Immature natural killer cell (primary cell): ENCODE measurements around the gene SLC26A8. TPM values are rescaled to one million over a fixed set of nuclear protein-coding genes. Genes with fewer than 3 reads are reported as not detected.

Experiments used
- DNase-seq, 3 donors: peaks; one replicate each; pipeline ENCODE4 v3.0.0; 2022; ENCODE audit warnings: mixed read lengths in 1 of 3
- H3K27ac Mint-ChIP-seq, 6 donors: one replicate each; pipeline ENCODE4 v1.8.0; 2020; ENCODE audit warnings: mixed read lengths in 6 of 6, mild to moderate bottlenecking in 5 of 6, inconsistent platforms in 4 of 6, moderate library complexity in 3 of 6
- H3K27me3 Mint-ChIP-seq, 3 donors: one replicate each; pipeline ENCODE4 v1.8.0; 2020 to 2021; ENCODE audit warnings: low read depth in 3 of 3, mild to moderate bottlenecking in 3 of 3, mixed read lengths in 3 of 3, moderate library complexity in 3 of 3, inconsistent platforms in 1 of 3
- H3K36me3 Mint-ChIP-seq, 3 donors: one replicate each; pipeline ENCODE4 v1.8.0; 2020; ENCODE audit warnings: mixed read lengths in 3 of 3, inconsistent platforms in 2 of 3, mild to moderate bottlenecking in 2 of 3
- H3K4me1 Mint-ChIP-seq, 2 donors: one replicate each; pipeline ENCODE4 v1.8.0; 2020; ENCODE audit warnings: inconsistent platforms in 2 of 2, mild to moderate bottlenecking in 2 of 2, mixed read lengths in 2 of 2, moderate library complexity in 1 of 2
- H3K4me3 Mint-ChIP-seq, 5 donors: one replicate each; pipeline ENCODE4 v1.8.0; 2020; ENCODE audit warnings: mild to moderate bottlenecking in 5 of 5, mixed read lengths in 5 of 5, inconsistent platforms in 3 of 5, moderate library complexity in 3 of 5
- H3K9me3 Mint-ChIP-seq, 6 donors: one replicate each; pipeline ENCODE4 v1.8.0; 2020; ENCODE audit warnings: mild to moderate bottlenecking in 6 of 6, mixed read lengths in 6 of 6, inconsistent platforms in 4 of 6, moderate library complexity in 3 of 6
- polyA plus RNA-seq, 3 donors: library from polyadenylated mRNA; unstranded; fragments of 300-500 nt; fragmentation: Illumina TruSeq; gene quantifications; one replicate each; pipeline ENCODE4 v1.2.3, GENCODE V29; 2021

Gene SLC26A8, protein sequence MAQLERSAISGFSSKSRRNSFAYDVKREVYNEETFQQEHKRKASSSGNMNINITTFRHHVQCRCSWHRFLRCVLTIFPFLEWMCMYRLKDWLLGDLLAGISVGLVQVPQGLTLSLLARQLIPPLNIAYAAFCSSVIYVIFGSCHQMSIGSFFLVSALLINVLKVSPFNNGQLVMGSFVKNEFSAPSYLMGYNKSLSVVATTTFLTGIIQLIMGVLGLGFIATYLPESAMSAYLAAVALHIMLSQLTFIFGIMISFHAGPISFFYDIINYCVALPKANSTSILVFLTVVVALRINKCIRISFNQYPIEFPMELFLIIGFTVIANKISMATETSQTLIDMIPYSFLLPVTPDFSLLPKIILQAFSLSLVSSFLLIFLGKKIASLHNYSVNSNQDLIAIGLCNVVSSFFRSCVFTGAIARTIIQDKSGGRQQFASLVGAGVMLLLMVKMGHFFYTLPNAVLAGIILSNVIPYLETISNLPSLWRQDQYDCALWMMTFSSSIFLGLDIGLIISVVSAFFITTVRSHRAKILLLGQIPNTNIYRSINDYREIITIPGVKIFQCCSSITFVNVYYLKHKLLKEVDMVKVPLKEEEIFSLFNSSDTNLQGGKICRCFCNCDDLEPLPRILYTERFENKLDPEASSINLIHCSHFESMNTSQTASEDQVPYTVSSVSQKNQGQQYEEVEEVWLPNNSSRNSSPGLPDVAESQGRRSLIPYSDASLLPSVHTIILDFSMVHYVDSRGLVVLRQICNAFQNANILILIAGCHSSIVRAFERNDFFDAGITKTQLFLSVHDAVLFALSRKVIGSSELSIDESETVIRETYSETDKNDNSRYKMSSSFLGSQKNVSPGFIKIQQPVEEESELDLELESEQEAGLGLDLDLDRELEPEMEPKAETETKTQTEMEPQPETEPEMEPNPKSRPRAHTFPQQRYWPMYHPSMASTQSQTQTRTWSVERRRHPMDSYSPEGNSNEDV
- not detected for polyA plus RNA-seq

DNA sequence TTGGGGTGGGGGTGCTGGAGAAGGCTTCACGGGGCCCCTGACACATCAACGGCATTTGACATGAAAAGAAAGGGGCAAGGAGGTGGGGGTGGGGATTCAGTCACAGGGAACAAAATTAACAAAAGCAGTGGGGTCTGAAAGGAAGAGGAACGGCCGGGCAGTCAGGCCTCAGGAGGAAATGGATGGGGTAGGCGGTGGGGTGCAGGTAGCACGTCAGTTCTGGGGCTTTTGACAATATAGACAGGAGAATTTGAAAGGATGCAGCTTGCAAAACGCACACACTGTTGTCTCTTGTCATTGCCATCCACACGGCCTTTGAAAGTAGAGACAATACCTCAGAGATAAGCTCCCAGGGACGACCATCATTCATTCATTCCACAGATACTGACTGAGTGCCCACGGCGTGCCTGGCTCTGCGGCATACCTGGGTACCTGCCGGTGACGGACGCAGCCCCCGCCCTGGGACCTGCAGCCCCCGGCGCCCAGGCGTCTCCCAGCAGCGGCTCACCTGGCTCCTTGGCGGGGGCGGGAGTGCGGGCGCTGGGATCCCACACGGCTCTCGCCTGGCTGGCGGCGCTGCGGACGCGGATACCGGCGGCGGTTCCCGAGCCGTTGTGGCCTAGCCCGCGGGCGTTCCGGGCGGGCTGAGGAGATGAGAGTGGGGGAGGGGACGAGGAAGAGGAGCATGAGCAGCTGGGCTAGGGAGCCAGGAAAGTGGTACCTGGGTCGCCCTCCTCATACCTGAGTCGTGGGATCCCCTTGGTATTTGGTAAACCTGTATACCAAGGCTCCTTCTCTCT, at the start of gene SLC26A8:
Gene SLC26A8 (minus strand): TSS at position 646 of the 800 bp plus-strand sequence. CDS start 4,934 bp downstream, outside the sequence.
- peaks cover 0 to 23% (median 19%) of the 10 kb centered on the region in 3 donors for H3K27me3 Mint-ChIP-seq
- H3K4me1 Mint-ChIP-seq = peaks cover 10 to 13% of the 10 kb centered on the region in 2 donors
- no peaks in the 10 kb centered on the region for H3K9me3 Mint-ChIP-seq
- H3K27ac Mint-ChIP-seq = peak within 1 kb of the TSS in 1 of 6 donors; percentile 46
- no peak for DNase-seq
- H3K36me3 Mint-ChIP-seq = peaks cover 0 to 4% (median 0%) of the 10 kb centered on the region in 3 donors
- no peak within 1 kb of the TSS for H3K4me3 Mint-ChIP-seq

DNA sequence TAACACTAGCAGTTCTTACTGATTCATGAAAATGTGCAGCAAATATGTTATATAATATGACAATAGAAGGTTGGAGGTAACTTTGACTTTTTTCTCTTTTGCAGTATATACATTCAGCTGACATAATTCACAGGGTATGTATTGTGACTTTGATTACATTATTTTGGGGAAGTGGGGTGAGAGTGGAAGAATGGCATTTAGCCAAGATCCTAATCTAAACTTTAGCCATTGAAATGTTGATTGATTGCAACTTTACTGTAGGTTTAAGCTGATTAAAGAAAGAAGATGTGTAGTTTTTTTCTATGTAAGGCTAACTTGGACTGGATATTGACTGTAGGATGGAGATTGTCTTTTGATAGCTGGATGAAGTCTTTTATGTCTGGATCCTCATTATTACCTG, 49.1 kb upstream of the SLC26A8 start:
- H3K9me3 Mint-ChIP-seq = no peaks in the 10 kb centered on the region
- peak overlapping the region in 5 of 6 donors; percentile 0 to 66 (median 5) for H3K27ac Mint-ChIP-seq
- peaks cover 49 to 57% of the 10 kb centered on the region in 2 donors for H3K4me1 Mint-ChIP-seq
- H3K4me3 Mint-ChIP-seq = no peak overlapping the region
- H3K27me3 Mint-ChIP-seq = peaks cover 0 to 3% (median 0%) of the 10 kb centered on the region in 3 donors
- peaks cover 0 to 7% (median 0%) of the 10 kb centered on the region in 3 donors for H3K36me3 Mint-ChIP-seq
- no peak for DNase-seq

DNA sequence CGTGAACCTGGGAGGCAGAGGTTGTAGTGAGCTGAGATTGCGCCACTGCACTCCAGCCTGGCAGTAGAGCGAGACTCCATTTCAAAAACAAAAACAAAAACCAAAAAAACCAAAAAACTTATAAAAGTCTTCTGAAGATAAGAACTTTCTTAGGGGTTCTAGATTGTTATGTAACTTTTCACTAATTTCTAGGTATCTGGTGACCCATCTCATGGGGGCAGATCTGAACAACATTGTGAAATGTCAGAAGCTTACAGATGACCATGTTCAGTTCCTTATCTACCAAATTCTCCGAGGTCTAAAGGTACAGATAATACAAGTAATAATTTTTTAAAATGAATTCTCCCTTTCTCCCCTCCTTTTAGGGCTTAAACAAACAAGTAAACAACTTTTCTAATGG, 48.2 kb upstream of the SLC26A8 start:
- H3K36me3 Mint-ChIP-seq = peaks cover 0 to 7% (median 0%) of the 10 kb centered on the region in 3 donors
- DNase-seq = no peak
- peaks cover 58 to 66% of the 10 kb centered on the region in 2 donors for H3K4me1 Mint-ChIP-seq
- H3K27ac Mint-ChIP-seq = peak overlapping the region in 5 of 6 donors; percentile 8 to 67 (median 33)
- H3K9me3 Mint-ChIP-seq = no peaks in the 10 kb centered on the region
- no peak overlapping the region for H3K4me3 Mint-ChIP-seq
- peaks cover 0 to 3% (median 0%) of the 10 kb centered on the region in 3 donors for H3K27me3 Mint-ChIP-seq

GRCh38 chr6:36071714-36072113, 47.3 kb upstream of the SLC26A8 start:
- Mint-ChIP-seq H3K4me3 (no peak overlapping the region), H3K27me3 (peaks cover 0 to 3% (median 0%) of the 10 kb centered on the region in 3 donors), H3K4me1 (peaks cover 64 to 70% of the 10 kb centered on the region in 2 donors), H3K36me3 (peaks cover 0 to 7% (median 0%) of the 10 kb centered on the region in 3 donors), H3K27ac (peak overlapping the region; percentile 37 to 80 (median 69)), H3K9me3 (no peaks in the 10 kb centered on the region)
- no peak for DNase-seq

- H3K36me3 Mint-ChIP-seq = peaks cover 0 to 7% (median 0%) of the 10 kb centered on the region in 3 donors
- peak overlapping the region in 5 of 6 donors; percentile 33 to 77 (median 67) for H3K27ac Mint-ChIP-seq
- H3K27me3 Mint-ChIP-seq = peaks cover 0 to 3% (median 0%) of the 10 kb centered on the region in 3 donors
- DNase-seq = no peak
- H3K9me3 Mint-ChIP-seq = no peaks in the 10 kb centered on the region
- no peak overlapping the region for H3K4me3 Mint-ChIP-seq
- H3K4me1 Mint-ChIP-seq = peaks cover 68 to 74% of the 10 kb centered on the region in 2 donors
These were observed 46.8 kb upstream of the SLC26A8 start for GRCh38 chr6:36071281-36071680.

DNA sequence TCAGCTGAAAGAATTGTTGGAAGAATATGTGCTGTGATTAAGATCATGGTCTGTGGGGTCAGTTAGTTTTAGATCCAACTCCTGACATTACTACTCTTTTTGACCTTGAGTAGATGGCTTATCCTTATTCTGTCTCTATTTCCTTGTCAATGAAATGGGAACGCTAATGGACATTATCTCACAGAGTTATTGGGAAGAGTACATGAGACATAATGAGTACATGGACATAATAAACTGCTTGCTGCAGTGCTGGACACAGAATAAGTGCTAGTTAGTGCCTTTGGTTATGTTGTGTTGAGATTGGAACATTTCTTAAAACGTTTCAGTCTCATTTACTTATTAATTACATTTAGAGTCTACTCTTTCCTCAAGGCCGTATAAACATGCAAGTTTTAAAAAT, 45.8 kb upstream of the SLC26A8 start:
- no peak for DNase-seq
- Mint-ChIP-seq H3K36me3 (peaks cover 0 to under 1% (median 0%) of the 10 kb centered on the region in 3 donors), H3K4me1 (peaks cover 70 to 85% of the 10 kb centered on the region in 2 donors), H3K9me3 (no peaks in the 10 kb centered on the region), H3K27me3 (peaks cover 0 to 2% (median 0%) of the 10 kb centered on the region in 3 donors), H3K4me3 (peak overlapping the region in 1 of 5 donors; percentile 11), H3K27ac (peak overlapping the region in 3 of 6 donors; percentile 11 to 40 (median 14))

DNA sequence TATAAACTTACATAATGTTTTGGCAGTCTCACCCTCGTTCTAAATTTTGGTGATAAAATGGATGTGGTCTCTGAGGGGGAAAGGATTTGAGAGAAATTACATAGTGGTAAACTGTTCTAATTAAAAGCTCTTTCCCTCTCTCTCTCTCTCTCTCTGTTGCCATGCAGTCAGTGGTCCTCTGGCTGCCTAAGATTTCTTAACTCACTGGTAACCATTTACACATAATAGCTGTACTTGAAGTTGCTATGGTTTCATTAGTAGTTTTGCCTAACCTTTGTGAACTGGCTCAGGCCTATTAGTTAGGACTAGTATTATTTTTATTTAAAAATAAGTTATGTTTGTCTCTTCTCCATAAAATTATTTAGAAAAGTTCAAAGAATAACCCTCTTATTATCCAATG, 45.1 kb upstream of the SLC26A8 start:
- H3K4me3 Mint-ChIP-seq = no peak overlapping the region
- no peaks in the 10 kb centered on the region for H3K27me3 Mint-ChIP-seq
- no peaks in the 10 kb centered on the region for H3K36me3 Mint-ChIP-seq
- peaks cover 76 to 91% of the 10 kb centered on the region in 2 donors for H3K4me1 Mint-ChIP-seq
- H3K27ac Mint-ChIP-seq = peak overlapping the region in 1 of 6 donors; percentile 1
- H3K9me3 Mint-ChIP-seq = no peaks in the 10 kb centered on the region
- no peak for DNase-seq

DNA sequence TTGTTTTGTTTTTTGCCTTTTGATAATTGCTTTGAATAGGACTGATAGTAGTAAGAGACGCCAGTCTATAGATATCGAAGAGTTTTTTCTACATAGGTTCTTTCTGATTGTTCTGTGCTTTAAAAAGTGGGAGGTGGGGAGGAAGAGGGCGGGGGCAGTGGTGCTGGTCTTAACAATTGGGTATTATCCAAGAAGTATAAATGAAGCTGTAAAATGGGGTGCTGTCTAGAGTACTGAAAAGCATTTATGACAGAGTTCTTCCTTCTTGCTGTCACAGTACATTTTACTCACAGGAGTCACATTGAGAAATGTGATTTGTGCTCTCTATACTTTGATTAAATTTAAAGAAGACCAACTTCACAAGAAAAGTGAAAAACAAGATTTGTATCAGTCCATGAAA, 44.1 kb upstream of the SLC26A8 start:
- no peaks in the 10 kb centered on the region for H3K9me3 Mint-ChIP-seq
- no peaks in the 10 kb centered on the region for H3K36me3 Mint-ChIP-seq
- DNase-seq = no peak
- no peak overlapping the region for H3K4me3 Mint-ChIP-seq
- peaks cover 83 to 97% of the 10 kb centered on the region in 2 donors for H3K4me1 Mint-ChIP-seq
- H3K27me3 Mint-ChIP-seq = no peaks in the 10 kb centered on the region
- H3K27ac Mint-ChIP-seq = peak overlapping the region in 2 of 6 donors; percentile 0 to 6

GRCh38 chr6:36068012-36068392, 43.6 kb upstream of the SLC26A8 start:
- no peaks in the 10 kb centered on the region for H3K9me3 Mint-ChIP-seq
- no peaks in the 10 kb centered on the region for H3K27me3 Mint-ChIP-seq
- peak overlapping the region; percentile 0 to 55 (median 19) for H3K27ac Mint-ChIP-seq
- peaks cover 86 to 97% of the 10 kb centered on the region in 2 donors for H3K4me1 Mint-ChIP-seq
- H3K4me3 Mint-ChIP-seq = no peak overlapping the region
- DNase-seq = no peak
- H3K36me3 Mint-ChIP-seq = no peaks in the 10 kb centered on the region

DNA sequence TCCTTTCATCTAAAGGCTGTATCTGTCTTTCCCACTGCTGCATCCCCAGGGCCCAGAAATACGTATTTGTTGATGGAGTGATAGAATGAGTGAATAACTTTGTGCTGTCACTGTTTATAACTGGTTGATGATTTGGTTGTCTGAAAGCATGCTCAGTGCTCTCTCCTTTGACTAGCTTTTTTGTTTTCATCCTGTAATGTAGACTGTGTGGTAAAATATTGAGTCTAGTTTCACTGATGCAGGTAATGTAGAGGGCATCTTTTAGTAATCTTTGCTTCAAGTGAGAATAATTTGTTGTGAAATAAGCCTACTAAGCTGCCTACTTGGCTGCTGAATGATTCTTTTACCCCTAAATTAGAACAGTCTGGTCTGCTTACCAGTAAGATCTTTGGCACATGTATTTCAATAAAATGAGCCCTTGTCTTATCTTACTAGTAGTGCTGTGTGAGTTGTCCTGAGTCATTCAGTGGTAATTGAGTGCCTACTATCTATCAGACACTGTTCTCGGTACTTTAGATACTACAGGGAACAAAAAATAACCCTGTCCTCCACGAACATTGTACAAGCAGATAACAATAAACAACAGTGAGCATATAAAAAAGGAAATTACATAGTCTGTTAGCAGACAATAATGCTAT, 43.1 kb upstream of the SLC26A8 start:
- H3K4me1 Mint-ChIP-seq = peaks cover 85 to 95% of the 10 kb centered on the region in 2 donors

DNA sequence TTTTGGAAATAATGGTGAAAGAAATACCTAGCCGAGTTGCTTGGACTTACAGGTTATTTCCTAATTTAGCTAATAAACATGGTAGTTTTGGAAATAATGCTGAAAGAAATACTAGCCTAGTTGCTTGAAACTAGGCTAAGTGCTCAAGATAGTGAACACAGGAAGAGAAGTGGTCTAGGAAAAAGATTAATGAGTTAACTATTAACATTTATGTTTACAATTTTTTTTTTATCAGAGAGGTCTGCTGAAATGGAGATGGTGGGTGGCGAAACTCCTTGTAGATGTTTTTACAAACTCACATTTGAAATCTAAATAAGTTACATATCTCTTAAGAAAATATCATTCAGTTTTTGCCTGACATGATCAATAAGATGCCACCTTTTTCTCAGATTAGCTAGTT, 42.4 kb upstream of the SLC26A8 start:
- H3K27ac Mint-ChIP-seq = peak overlapping the region in 3 of 6 donors; percentile 6 to 29 (median 17)
- H3K4me3 Mint-ChIP-seq = no peak overlapping the region
- DNase-seq = no peak
- H3K9me3 Mint-ChIP-seq = no peaks in the 10 kb centered on the region
- peaks cover 78 to 89% of the 10 kb centered on the region in 2 donors for H3K4me1 Mint-ChIP-seq
- no peaks in the 10 kb centered on the region for H3K36me3 Mint-ChIP-seq
- no peaks in the 10 kb centered on the region for H3K27me3 Mint-ChIP-seq

More for the DNA sequence above, 43.1 kb upstream of the SLC26A8 start:
- no peaks in the 10 kb centered on the region for H3K36me3 Mint-ChIP-seq
- no peak for DNase-seq
- H3K27me3 Mint-ChIP-seq = no peaks in the 10 kb centered on the region
- H3K9me3 Mint-ChIP-seq = no peaks in the 10 kb centered on the region
- no peak overlapping the region for H3K4me3 Mint-ChIP-seq
- peak overlapping the region in 5 of 6 donors; percentile 16 to 65 (median 39) for H3K27ac Mint-ChIP-seq

GRCh38 chr6:36065916-36066315, 41.5 kb upstream of the SLC26A8 start:
- H3K4me3 Mint-ChIP-seq = no peak overlapping the region
- H3K27me3 Mint-ChIP-seq = no peaks in the 10 kb centered on the region
- no peaks in the 10 kb centered on the region for H3K9me3 Mint-ChIP-seq
- H3K36me3 Mint-ChIP-seq = peaks cover 0 to under 1% (median 0%) of the 10 kb centered on the region in 3 donors
- H3K27ac Mint-ChIP-seq = peak overlapping the region in 4 of 6 donors; percentile 20 to 39 (median 30)
- DNase-seq = no peak
- peaks cover 72 to 89% of the 10 kb centered on the region in 2 donors for H3K4me1 Mint-ChIP-seq
